Body of pancreas (tissue), 4 donors: ENCODE data around the gene OSBPL10. TPM values are rescaled to one million over a fixed set of nuclear protein-coding genes. Genes with fewer than 3 reads are reported as not detected.

ENCODE experiments used
- ATAC-seq: fragments of 150-250 bp; one replicate; pipeline ENCODE4 v1.9.1; 2016
- DNase-seq, 4 donors: peaks; one replicate each; pipeline ENCODE4 v3.0.0-alpha.2; 2019
- H3K27ac ChIP-seq, 4 donors: fragments of 200-600 bp; sonication (generic); 1 replicate in 3 of 4; 2 replicates in 1 of 4; pipeline versions ENCODE4 v1.5.1 to v1.6.1; 2016 to 2019; ENCODE audit warnings: mild to moderate bottlenecking in 1 of 4, mixed read lengths in 1 of 4, moderate library complexity in 1 of 4
- H3K27me3 ChIP-seq, 2 donors: fragments of 200-600 bp; sonication (generic); one replicate each; pipeline ENCODE4 v1.6.0; 2016; ENCODE audit warnings: mild to moderate bottlenecking in 1 of 2
- H3K36me3 ChIP-seq, 2 donors: fragments of 200-600 bp; sonication (generic); replicated peaks in 1 of 2; 2 replicates each; pipeline ENCODE4 v1.5.1; 2016; ENCODE audit warnings: low read depth in 2 of 2; ENCODE audit not compliant: insufficient read depth in 1 of 2
- H3K4me1 ChIP-seq: fragments of 200-600 bp; sonication (generic); one replicate; pipeline ENCODE4 v1.6.0; 2016
- H3K4me3 ChIP-seq, 2 donors: fragments of 200-600 bp; sonication (generic); 1 replicate in 1 of 2; 2 replicates in 1 of 2; pipeline ENCODE4 v1.5.1; 2016 to 2019
- H3K9me3 ChIP-seq, 3 donors: fragments of 200-600 bp; sonication (generic); 1 replicate in 2 of 3; 2 replicates in 1 of 3; pipeline ENCODE4 v1.5.1; 2016
- POLR2A ChIP-seq, 3 donors: fragments of 450-650 bp; IDR thresholded peaks; one replicate each; pipeline ENCODE4 v1.6.1; 2016; ENCODE audit warnings: antibody characterized with exemption in 3 of 3, mild to moderate bottlenecking in 2 of 3
- WGBS, 2 donors: methylation state at CpG; one replicate each; pipeline ENCODE4 v1.1.5; 2017; 5-methylcytosine and 5-hydroxymethylcytosine counted together
- intact Hi-C: fragments of 100-400 bp; cut with DNase I; formaldehyde crosslinking; loops from one replicate; pipeline ENCODE4 v1.15.1; 2023
- total RNA-seq, 2 donors: library from RNA; depleted of rRNA; stranded (reverse); fragments of >200 nt; gene quantifications; one replicate each; pipeline ENCODE4 v1.1.0, GENCODE V29; 2016
- TF ChIP-seq, protein P1 (sequence below), 7 experiments: fragments of 450-650 bp in 4 of 7; fragments of 200-600 bp in 3 of 7; sonication (generic) in 3 of 7; IDR thresholded peaks; one replicate each; pipeline ENCODE4 v1.5.1; 2016 to 2019; ENCODE audit warnings: antibody characterized with exemption in 7 of 7

OSBPL10 gene
- total RNA-seq, 2 donors from 2014 or later = 3.4 to 27.0 TPM

DNA sequence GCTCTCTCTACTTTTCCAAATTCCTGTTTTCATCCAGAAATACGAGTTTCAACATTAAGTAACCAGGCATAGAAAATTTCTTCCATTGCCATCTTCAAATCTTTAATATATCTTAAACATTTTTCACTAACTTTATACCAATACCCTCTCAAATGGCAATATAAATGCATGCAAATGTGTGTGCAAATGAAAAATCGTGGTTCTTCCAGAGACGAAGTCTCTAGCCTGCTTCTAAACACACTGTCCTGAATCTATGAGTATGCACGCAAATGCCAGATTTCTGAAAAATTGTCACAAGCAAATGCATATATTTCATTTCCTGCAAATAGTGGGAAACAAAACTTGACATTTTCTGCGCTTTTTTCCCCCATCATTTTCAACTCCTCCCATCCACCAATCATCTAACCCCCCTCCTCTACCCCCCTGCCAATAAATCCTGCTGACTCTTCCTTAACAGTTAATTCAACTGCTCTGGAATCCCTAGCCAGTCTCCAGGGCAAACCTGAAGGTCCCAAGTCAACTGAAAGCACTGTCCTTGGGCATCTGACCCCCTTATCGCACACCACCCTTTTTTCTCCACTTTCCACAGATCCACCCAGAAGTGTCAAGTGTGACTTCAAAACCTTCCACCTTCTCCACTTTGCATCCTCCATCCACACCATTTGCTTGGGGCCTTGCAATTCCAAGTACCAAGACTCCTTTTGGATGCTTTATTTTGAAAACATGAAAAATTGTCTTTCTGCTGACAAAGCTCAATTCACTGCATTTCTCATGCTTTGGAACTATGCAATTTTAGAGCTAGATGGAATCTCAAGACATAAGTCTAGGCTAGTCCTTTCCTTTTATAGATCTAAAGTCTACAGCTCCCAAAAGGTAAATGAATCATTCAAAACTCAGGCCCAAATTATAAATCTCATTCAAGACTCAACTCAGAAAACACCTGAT is 144.7 kb downstream of the OSBPL10 start:
- Histone ChIP-seq H3K27ac (no peak overlapping the region), H3K9me3 (no peaks in the 10 kb centered on the region), H3K36me3 (no peaks in the 10 kb centered on the region), H3K4me3 (no peak overlapping the region), H3K27me3 (no peaks in the 10 kb centered on the region), H3K4me1 (no peaks in the 10 kb centered on the region)
- no peak for TF ChIP-seq POLR2A (IDR thresholded peaks at IDR 0.05)
- TF ChIP-seq, protein P1, sequence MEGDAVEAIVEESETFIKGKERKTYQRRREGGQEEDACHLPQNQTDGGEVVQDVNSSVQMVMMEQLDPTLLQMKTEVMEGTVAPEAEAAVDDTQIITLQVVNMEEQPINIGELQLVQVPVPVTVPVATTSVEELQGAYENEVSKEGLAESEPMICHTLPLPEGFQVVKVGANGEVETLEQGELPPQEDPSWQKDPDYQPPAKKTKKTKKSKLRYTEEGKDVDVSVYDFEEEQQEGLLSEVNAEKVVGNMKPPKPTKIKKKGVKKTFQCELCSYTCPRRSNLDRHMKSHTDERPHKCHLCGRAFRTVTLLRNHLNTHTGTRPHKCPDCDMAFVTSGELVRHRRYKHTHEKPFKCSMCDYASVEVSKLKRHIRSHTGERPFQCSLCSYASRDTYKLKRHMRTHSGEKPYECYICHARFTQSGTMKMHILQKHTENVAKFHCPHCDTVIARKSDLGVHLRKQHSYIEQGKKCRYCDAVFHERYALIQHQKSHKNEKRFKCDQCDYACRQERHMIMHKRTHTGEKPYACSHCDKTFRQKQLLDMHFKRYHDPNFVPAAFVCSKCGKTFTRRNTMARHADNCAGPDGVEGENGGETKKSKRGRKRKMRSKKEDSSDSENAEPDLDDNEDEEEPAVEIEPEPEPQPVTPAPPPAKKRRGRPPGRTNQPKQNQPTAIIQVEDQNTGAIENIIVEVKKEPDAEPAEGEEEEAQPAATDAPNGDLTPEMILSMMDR (IDR thresholded peaks at IDR 0.05) = no peak
- intact Hi-C loops = no loop called here
- 80% methylated on average over 6 of the region's 6 CpGs for WGBS, 2 donors
- no peak for ATAC-seq
- no peak for DNase-seq

DNA sequence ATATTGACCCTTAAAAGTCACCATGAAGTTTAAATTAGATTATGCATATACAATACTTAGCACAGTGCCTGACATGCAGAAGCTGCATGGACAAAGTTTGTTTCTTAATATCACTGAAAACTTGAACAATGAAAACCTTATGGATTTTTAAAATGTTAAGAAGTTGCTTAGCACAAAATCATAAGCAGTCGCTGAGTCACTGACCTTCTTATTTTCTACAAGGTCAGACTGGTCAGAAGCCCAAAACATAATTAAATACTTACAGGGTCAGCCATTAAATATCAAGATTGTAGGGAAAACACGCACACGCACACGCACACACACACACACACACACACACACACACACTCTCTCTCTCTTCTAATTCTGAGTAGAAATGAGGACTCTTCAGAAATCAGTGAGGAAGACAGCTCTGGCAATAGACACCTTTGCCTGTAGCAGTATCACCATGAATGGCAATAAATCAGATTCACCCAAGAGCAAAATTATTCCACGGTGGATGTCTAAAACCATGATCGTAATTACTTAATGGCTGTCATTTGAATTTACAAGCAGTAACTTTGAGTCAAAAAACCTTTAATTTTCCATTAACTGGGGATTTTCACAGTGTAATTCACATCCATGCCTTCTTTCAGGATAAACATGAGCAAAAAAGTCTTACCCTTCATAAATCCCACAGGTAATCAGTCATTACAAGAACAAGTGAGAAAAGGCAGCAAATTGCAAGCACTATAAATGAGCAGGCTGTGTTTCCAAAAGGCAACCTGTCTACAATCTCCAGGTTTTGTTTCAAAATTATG is 147.5 kb downstream of the OSBPL10 start:
- Histone ChIP-seq H3K4me3 (no peak overlapping the region), H3K4me1 (no peaks in the 10 kb centered on the region), H3K9me3 (no peaks in the 10 kb centered on the region), H3K27ac (no peak overlapping the region), H3K27me3 (no peaks in the 10 kb centered on the region), H3K36me3 (no peaks in the 10 kb centered on the region)
- no peak for DNase-seq
- intact Hi-C loops = no loop called here
- no peak for ATAC-seq
- TF ChIP-seq, protein P1 (IDR thresholded peaks at IDR 0.05) = no peak
- no peak for TF ChIP-seq POLR2A (IDR thresholded peaks at IDR 0.05)
- 62 to 86% methylated on average over 6 of the region's 6 CpGs for WGBS, 2 donors

DNA sequence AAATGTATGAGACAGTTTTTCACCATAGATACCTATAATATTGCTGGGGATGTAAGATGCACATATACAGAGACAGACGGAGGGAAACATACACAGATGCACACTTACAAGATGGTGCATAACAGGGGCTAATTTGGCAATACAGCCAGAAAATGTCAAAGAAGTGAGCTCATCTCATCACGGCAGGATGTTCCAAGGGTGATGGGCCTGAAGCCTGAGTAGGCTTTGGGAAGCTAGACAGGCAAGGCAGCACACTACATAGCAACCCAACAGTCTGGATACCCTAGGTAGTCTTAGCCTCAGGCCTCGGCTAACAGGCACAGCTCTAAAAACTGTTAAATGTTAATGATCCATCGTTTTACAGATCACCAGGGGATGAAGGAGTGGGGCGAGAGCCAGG is 148.5 kb downstream of the OSBPL10 start:
- DNase-seq = no peak
- no peak for TF ChIP-seq POLR2A (IDR thresholded peaks at IDR 0.05)
- TF ChIP-seq, protein P1 (IDR thresholded peaks at IDR 0.05) = no peak
- intact Hi-C loops = no loop called here
- Histone ChIP-seq H3K27ac (no peak overlapping the region), H3K27me3 (no peaks in the 10 kb centered on the region), H3K4me3 (no peak overlapping the region), H3K36me3 (no peaks in the 10 kb centered on the region), H3K4me1 (no peaks in the 10 kb centered on the region), H3K9me3 (no peaks in the 10 kb centered on the region)
- no peak for ATAC-seq
- 79 to 81% methylated on average over 5 of the region's 5 CpGs for WGBS, 2 donors

DNA sequence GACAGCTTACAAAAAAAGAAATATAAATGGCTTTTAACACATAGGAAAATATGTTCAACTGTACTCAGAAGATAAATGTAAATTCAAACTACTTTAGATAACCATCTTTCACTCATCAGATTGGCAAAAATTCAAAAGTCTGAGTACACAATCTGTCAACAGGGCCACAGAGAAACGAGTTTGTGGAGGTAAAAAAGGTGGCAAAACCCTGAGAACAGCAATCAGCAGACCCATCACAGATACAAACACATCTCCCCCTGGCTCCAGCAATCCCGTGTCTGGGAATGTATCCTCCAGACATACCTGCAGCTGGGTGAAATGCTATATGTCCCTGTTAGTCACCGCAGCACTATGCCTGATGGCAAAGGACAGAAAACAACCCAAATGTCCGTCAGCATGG is 149.5 kb downstream of the OSBPL10 start:
- Histone ChIP-seq H3K27ac (no peak overlapping the region), H3K36me3 (no peaks in the 10 kb centered on the region), H3K27me3 (no peaks in the 10 kb centered on the region), H3K4me1 (no peaks in the 10 kb centered on the region), H3K9me3 (no peaks in the 10 kb centered on the region), H3K4me3 (no peak overlapping the region)
- DNase-seq = no peak
- ATAC-seq = no peak
- WGBS, 2 donors = 63 to 72% methylated on average over 4 of the region's 4 CpGs
- TF ChIP-seq, protein P1 (IDR thresholded peaks at IDR 0.05) = no peak
- intact Hi-C loops = no loop called here
